HEK293T (cell line): Measurements from ENCODE around the gene BMAL1.
"Not testable (repeated sequence)": the region's sequence is repeated elsewhere in the genome, so short reads cannot be mapped to it uniquely, and the experiment has no call there.

Experiments used
- CTCF ChIA-PET: fragments of 350-600 bp; formaldehyde crosslinking; extraction: SDS; loops from one replicate; lab custom pipeline; 2021; ENCODE audit warnings: antibody characterized with exemption, inconsistent platforms; lab: Yijun Ruan, JAX
- POLR2A ChIA-PET: fragments of 350-600 bp; formaldehyde crosslinking; extraction: SDS; loops from one replicate; lab custom pipeline; 2020; ENCODE audit warnings: antibody characterized with exemption, inconsistent platforms; lab: Yijun Ruan, JAX
- DNase-seq: peaks from one replicate; pipeline ENCODE4 v3.0.0; 2012; ENCODE audit warnings: mixed read lengths; ENCODE audit errors: extremely low spot score
- ARNT ChIP-seq: fragments of 450-650 bp; IDR thresholded peaks from 2 replicates; pipeline ENCODE4 v1.6.1; 2017; ENCODE audit warnings: mild to moderate bottlenecking
- BHLHE40 ChIP-seq: fragments of 450-650 bp; IDR thresholded peaks from 2 replicates; pipeline ENCODE4 v1.6.1; 2016; ENCODE audit warnings: mild to moderate bottlenecking, moderate library complexity, borderline replicate concordance
- CTBP1 ChIP-seq: fragments of 450-650 bp; IDR thresholded peaks from 2 replicates; pipeline ENCODE4 v1.6.1; 2016; ENCODE audit warnings: borderline replicate concordance
- ELF4 ChIP-seq: fragments of 450-650 bp; IDR thresholded peaks from 2 replicates; pipeline ENCODE4 v1.6.1; 2017; ENCODE audit warnings: antibody characterized with exemption
- FOXA1 ChIP-seq: fragments of 450-650 bp; IDR thresholded peaks from 2 replicates; pipeline ENCODE4 v1.6.1; 2016; ENCODE audit warnings: mild to moderate bottlenecking
- FOXK2 ChIP-seq: fragments of 450-650 bp; IDR thresholded peaks from 2 replicates; pipeline ENCODE4 v1.6.1; 2016; ENCODE audit warnings: mild to moderate bottlenecking
- FOXM1 ChIP-seq: fragments of 450-650 bp; IDR thresholded peaks from 2 replicates; pipeline ENCODE4 v1.6.1; 2017; ENCODE audit warnings: mild to moderate bottlenecking, borderline replicate concordance
- HDGF ChIP-seq: fragments of 450-650 bp; IDR thresholded peaks from 2 replicates; pipeline ENCODE4 v1.6.1; 2017; ENCODE audit warnings: antibody characterized with exemption, borderline replicate concordance
- L3MBTL2 ChIP-seq: fragments of 450-650 bp; conservative IDR thresholded peaks from 2 replicates; pipeline ENCODE4 v1.6.1; 2016; ENCODE audit warnings: mild to moderate bottlenecking
- LEF1 ChIP-seq: fragments of 450-650 bp; IDR thresholded peaks from 2 replicates; pipeline ENCODE4 v1.6.1; 2017; ENCODE audit warnings: mild to moderate bottlenecking, borderline replicate concordance
- NFRKB ChIP-seq: fragments of 450-650 bp; IDR thresholded peaks from 2 replicates; pipeline ENCODE4 v1.6.1; 2016; ENCODE audit warnings: mild to moderate bottlenecking, moderate library complexity
- SP1 ChIP-seq: fragments of 450-650 bp; IDR thresholded peaks from 2 replicates; pipeline ENCODE4 v1.6.1; 2017
- SUZ12 ChIP-seq: fragments of 450-650 bp; IDR thresholded peaks from 2 replicates; pipeline ENCODE4 v1.6.1; 2016; ENCODE audit warnings: mild to moderate bottlenecking
- TARDBP ChIP-seq: fragments of 450-650 bp; IDR thresholded peaks from 2 replicates; pipeline ENCODE4 v1.6.1; 2016
- ZNF384 ChIP-seq: fragments of 450-650 bp; IDR thresholded peaks from 2 replicates; pipeline ENCODE4 v1.6.1; 2016
- TF ChIP-seq, protein P1 (sequence below): fragments of 450-650 bp; IDR thresholded peaks from 2 replicates; pipeline ENCODE4 v1.6.1; 2016

The BMAL1 gene

DNA sequence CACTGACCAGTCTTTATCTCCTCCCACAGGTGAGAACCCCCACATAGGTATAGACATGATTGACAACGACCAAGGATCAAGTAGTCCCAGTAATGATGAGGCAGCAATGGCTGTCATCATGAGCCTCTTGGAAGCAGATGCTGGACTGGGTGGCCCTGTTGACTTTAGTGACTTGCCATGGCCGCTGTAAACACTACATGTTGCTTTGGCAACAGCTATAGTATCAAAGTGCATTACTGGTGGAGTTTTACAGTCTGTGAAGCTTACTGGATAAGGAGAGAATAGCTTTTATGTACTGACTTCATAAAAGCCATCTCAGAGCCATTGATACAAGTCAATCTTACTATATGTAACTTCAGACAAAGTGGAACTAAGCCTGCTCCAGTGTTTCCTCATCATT lies 109.0 kb downstream of the BMAL1 start:
- no peak for DNase-seq
- CTCF ChIA-PET = interaction anchor here (0.7 to 0.9 kb wide), 3 partner anchors 19 to 180 kb away, joined by 3 read pairs; no protein-coding TSS in a partner anchor
- POLR2A ChIA-PET = no interaction called here
- no peak for TF ChIP-seq L3MBTL2
- no peak for TF ChIP-seq ARNT
- TF ChIP-seq HDGF = no peak
- TF ChIP-seq SP1 = no peak
- TF ChIP-seq, protein P1, sequence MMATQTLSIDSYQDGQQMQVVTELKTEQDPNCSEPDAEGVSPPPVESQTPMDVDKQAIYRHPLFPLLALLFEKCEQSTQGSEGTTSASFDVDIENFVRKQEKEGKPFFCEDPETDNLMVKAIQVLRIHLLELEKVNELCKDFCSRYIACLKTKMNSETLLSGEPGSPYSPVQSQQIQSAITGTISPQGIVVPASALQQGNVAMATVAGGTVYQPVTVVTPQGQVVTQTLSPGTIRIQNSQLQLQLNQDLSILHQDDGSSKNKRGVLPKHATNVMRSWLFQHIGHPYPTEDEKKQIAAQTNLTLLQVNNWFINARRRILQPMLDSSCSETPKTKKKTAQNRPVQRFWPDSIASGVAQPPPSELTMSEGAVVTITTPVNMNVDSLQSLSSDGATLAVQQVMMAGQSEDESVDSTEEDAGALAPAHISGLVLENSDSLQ = no peak
- TF ChIP-seq SUZ12 = no peak
- no peak for TF ChIP-seq CTBP1
- TF ChIP-seq NFRKB = no peak
- TF ChIP-seq ZNF384 = no peak
- TF ChIP-seq FOXM1 = no peak
- no peak for TF ChIP-seq TARDBP
- no peak for TF ChIP-seq FOXA1

DNA sequence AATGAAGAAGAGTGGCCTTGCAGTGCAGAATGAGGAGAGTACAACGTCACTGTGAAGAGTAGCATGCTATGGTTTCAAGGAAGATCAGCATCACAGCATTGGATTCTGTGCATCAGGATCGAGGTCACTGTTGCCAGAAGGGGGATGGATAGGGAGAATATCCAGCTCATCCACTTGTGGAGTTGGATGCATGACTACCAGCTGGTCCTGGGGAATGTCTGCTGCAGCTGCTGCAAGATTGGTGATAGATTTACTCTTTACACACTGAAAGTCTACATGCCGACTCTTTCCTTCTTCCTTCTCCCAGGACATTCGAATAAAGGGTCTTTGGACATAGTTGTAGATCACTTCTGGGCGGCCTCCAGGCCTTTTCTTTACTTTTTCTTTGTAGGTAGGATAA lies 111.2 kb downstream of the BMAL1 start:
- TF ChIP-seq LEF1 (no peak), SUZ12 (no peak), ZNF384 (no peak)
- TF ChIP-seq, protein P1 = no peak
- CTCF ChIA-PET = interaction anchor here (0.6 kb wide), 1 partner anchor 689 kb away, joined by 3 read pairs; no protein-coding TSS in a partner anchor
- no peak for DNase-seq
- POLR2A ChIA-PET = no interaction called here

DNA sequence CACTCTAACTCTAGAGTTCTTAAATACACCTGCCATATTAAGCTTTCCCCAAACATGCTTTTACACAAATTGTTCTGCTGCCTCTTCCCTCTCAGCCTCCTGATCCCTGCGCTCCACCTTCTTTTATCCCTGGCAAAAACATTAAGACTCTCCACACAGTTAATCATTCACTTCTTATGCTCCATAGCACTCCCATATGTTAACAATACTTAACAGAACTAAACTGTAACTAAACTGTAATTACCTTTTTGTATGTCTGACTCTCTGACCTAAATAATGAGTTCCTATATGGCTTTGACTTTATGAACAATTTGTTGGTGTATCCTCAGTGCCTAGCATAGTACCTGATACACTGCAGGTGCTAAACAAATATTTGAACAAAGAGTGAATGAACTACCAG lies 113.6 kb downstream of the BMAL1 start:
- CTCF ChIA-PET = no interaction called here
- POLR2A ChIA-PET = interaction anchor here (0.5 kb wide), 1 partner anchor 539 kb away, joined by 3 read pairs; no protein-coding TSS in a partner anchor
- no peak for DNase-seq
- TF ChIP-seq TARDBP = no peak
- TF ChIP-seq, protein P1 = no peak
- no peak for TF ChIP-seq BHLHE40
- TF ChIP-seq ARNT = no peak
- TF ChIP-seq NFRKB = no peak
- TF ChIP-seq FOXM1 = no peak
- TF ChIP-seq HDGF = no peak
- TF ChIP-seq SUZ12 = no peak
- TF ChIP-seq L3MBTL2 = no peak
- no peak for TF ChIP-seq SP1
- TF ChIP-seq FOXA1 = no peak
- TF ChIP-seq FOXK2 = no peak
- TF ChIP-seq ELF4 = no peak
- no peak for TF ChIP-seq CTBP1
- TF ChIP-seq ZNF384 = no peak
- no peak for TF ChIP-seq LEF1

DNA sequence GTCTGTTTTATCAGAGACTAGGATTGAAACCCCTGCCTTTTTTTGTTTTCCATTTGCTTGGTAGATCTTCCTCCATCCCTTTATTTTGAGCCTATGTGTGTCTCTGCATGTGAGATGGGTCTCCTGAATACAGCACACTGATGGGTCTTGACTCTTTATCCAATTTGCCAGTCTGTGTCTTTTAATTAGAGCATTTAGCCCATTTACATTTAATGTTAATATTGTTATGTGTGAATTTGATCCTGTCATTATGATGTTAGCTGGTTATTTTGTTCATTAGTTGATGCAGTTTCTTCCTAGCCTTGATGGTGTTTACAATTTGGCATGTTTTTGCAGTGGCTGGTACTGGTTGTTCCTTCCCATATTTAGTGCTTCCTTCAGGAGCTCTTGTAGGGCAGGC lies 120.7 kb downstream of the BMAL1 start:
- DNase-seq, CTCF ChIA-PET, POLR2A ChIA-PET: not testable (repeated sequence)

DNA sequence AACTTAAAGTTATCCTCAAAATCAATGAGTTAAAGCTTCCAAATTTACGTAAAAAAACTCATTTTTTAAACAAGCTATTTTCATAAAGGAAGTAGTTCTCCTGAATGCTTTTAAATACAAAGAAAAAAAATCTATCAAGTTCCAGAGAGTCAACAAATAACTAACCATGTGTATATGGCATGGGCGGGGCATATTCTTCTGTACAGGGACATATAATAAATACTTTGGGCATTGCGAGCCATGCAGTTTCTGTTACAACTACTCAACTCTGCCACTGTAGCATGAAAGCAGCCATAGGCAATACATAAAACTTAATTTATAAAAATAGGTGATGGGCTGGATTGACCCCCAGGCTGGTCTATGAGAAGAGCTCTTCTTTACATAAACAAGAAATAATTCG lies 127.6 kb downstream of the BMAL1 start:
- DNase-seq = no peak
- POLR2A ChIA-PET = no interaction called here
- TF ChIP-seq HDGF (no peak), L3MBTL2 (no peak), CTBP1 (no peak), FOXK2 (no peak), ARNT (no peak), LEF1 (no peak), TARDBP (no peak), BHLHE40 (no peak), NFRKB (no peak), SP1 (no peak)
- TF ChIP-seq, protein P1 = no peak
- CTCF ChIA-PET = no interaction called here

DNA sequence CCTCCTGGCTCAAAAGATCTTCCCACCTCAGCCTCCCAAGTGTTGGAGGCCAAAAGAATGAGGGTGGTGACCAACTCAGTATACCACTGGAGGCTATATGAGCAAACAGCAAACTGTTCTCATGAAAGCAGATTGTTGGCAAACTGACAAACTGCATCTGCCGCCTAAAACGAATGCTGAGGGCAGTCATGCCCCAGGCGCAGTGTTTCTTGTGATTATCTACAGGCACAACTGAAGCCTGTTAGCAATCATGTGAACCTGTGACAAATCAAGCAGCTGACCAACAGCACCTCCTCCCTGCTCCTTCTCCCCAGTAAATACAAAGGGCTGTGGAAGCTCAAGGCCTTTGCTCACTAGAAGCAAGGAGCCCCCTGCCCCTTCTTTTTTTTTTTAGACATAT lies 137.6 kb downstream of the BMAL1 start:
- TF ChIP-seq CTBP1 (no peak), SP1 (no peak), LEF1 (no peak), BHLHE40 (no peak), ARNT (no peak), FOXM1 (no peak), FOXA1 (no peak)
- no peak for DNase-seq
- CTCF ChIA-PET = no interaction called here
- POLR2A ChIA-PET = no interaction called here

DNA sequence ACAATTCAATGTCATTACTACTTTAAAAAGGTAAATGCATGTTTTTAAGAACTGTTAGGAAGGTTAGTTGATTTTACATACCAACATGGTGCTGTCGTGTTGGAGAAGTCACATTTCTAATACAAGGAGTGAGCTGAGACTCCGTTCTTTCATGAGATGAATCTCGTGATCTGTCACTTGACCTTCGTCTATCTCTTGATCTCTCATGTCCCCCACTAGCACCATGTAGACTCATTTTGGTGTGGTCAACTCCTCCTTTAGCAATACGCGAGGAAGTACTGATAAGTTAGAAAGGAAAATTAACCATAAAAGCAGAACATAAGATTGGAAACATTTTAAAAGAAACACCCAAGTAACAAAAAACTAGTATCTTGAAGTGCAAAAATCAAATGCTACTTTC lies 144.0 kb downstream of the BMAL1 start:
- TF ChIP-seq BHLHE40 (no peak), ELF4 (no peak), SUZ12 (no peak), FOXM1 (no peak), HDGF (no peak), NFRKB (no peak), FOXA1 (no peak), LEF1 (no peak), L3MBTL2 (no peak), TARDBP (no peak)
- TF ChIP-seq, protein P1 = no peak
- CTCF ChIA-PET = no interaction called here
- DNase-seq = no peak
- POLR2A ChIA-PET = no interaction called here
